A549 treated with ZK216348 at 1 μM for 4 hours (cell line): ENCODE results near the gene GPR155. TPM values are rescaled to one million over a fixed set of nuclear protein-coding genes. Genes with fewer than 3 reads are reported as not detected.

Experiments
- total RNA-seq: library from RNA; stranded (reverse); fragments of 200-300 nt; extraction: Qiagen RNA extraction; gene quantifications from 5 replicates; pipeline ENCODE4 v1.2.3, GENCODE V29; 2022; ENCODE audit warnings: low read depth

The GPR155 gene
- total RNA-seq, result 0.09 to 1.1 TPM (median 0.39 TPM) in 5 replicates

GRCh38 chr2:174486563-174487107 lies at the start of gene GPR155:
GPR155 (minus strand) TSS chr2:174487029; CDS start chr2:174481956, 5,073 bp downstream.

GRCh38 chr2:174395284-174395968 lies 91.4 kb downstream of the GPR155 start, which contains the start of gene SCRN3:
SCRN3 (plus strand) TSS chr2:174395730; CDS start chr2:174398284, 2,554 bp downstream.

Other genes with a start within 250 kb of the GPR155 start
- gene OLA1, start 238.5 kb downstream of the GPR155 start, total RNA-seq, result 117 to 160 TPM (median 121 TPM) in 5 replicates
- 1.6 to 3.2 TPM (median 2.9 TPM) in 5 replicates for gene SP9, start 152.1 kb downstream of the GPR155 start, total RNA-seq
- 11.6 to 20.1 TPM (median 15.3 TPM) in 5 replicates for gene SCRN3, start 91.3 kb downstream of the GPR155 start, total RNA-seq
- 14.0 to 29.4 TPM (median 23.3 TPM) in 5 replicates for gene WIPF1, start 110.8 kb upstream of the GPR155 start, total RNA-seq